ENCODE data around the gene CCZ1. TPM values are rescaled to one million over a fixed set of nuclear protein-coding genes. Genes with fewer than 3 reads are reported as not detected.
"Not testable (repeated sequence)": the region's sequence is repeated elsewhere in the genome, so short reads cannot be mapped to it uniquely, and the experiment has no call there.

The CCZ1 gene
- total and polyA plus RNA-seq, 2 experiments from 2014 or later: 93.7 to 140 TPM

DNA sequence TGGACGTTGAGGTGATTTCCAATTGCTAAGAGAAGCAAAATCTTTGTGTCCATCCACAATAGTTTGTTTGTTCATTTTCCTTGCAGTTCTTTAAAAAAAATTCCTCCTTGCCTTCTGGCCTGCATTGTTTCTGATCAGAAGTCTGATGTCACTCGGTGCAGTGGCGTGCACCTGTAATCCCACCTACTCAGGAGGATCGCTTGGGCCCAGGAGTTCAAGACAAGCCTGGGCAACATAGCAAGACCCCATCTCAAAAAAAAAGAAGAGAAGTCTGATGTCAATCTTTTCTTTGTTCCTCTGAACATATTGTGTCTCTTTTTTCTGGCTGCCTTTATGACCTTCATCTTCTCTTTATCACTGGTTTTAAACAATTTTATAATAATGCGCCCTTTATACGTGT lies 31.5 kb upstream of the CCZ1 start (continued):
- TF ChIP-seq, protein P1, sequence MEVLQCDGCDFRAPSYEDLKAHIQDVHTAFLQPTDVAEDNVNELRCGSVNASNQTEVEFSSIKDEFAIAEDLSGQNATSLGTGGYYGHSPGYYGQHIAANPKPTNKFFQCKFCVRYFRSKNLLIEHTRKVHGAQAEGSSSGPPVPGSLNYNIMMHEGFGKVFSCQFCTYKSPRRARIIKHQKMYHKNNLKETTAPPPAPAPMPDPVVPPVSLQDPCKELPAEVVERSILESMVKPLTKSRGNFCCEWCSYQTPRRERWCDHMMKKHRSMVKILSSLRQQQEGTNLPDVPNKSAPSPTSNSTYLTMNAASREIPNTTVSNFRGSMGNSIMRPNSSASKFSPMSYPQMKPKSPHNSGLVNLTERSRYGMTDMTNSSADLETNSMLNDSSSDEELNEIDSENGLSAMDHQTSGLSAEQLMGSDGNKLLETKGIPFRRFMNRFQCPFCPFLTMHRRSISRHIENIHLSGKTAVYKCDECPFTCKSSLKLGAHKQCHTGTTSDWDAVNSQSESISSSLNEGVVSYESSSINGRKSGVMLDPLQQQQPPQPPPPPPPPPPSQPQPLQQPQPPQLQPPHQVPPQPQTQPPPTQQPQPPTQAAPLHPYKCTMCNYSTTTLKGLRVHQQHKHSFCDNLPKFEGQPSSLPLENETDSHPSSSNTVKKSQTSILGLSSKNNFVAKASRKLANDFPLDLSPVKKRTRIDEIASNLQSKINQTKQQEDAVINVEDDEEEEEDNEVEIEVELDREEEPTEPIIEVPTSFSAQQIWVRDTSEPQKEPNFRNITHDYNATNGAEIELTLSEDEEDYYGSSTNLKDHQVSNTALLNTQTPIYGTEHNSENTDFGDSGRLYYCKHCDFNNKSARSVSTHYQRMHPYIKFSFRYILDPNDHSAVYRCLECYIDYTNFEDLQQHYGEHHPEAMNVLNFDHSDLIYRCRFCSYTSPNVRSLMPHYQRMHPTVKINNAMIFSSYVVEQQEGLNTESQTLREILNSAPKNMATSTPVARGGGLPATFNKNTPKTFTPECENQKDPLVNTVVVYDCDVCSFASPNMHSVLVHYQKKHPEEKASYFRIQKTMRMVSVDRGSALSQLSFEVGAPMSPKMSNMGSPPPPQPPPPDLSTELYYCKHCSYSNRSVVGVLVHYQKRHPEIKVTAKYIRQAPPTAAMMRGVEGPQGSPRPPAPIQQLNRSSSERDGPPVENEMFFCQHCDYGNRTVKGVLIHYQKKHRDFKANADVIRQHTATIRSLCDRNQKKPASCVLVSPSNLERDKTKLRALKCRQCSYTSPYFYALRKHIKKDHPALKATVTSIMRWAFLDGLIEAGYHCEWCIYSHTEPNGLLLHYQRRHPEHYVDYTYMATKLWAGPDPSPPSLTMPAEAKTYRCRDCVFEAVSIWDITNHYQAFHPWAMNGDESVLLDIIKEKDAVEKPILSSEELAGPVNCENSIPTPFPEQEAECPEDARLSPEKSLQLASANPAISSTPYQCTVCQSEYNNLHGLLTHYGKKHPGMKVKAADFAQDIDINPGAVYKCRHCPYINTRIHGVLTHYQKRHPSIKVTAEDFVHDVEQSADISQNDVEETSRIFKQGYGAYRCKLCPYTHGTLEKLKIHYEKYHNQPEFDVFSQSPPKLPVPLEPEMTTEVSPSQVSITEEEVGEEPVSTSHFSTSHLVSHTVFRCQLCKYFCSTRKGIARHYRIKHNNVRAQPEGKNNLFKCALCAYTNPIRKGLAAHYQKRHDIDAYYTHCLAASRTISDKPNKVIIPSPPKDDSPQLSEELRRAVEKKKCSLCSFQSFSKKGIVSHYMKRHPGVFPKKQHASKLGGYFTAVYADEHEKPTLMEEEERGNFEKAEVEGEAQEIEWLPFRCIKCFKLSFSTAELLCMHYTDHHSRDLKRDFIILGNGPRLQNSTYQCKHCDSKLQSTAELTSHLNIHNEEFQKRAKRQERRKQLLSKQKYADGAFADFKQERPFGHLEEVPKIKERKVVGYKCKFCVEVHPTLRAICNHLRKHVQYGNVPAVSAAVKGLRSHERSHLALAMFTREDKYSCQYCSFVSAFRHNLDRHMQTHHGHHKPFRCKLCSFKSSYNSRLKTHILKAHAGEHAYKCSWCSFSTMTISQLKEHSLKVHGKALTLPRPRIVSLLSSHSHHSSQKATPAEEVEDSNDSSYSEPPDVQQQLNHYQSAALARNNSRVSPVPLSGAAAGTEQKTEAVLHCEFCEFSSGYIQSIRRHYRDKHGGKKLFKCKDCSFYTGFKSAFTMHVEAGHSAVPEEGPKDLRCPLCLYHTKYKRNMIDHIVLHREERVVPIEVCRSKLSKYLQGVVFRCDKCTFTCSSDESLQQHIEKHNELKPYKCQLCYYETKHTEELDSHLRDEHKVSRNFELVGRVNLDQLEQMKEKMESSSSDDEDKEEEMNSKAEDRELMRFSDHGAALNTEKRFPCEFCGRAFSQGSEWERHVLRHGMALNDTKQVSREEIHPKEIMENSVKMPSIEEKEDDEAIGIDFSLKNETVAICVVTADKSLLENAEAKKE (CRISPR knock-in tag; IDR thresholded peaks at IDR 0.05): no peak
- TF ChIP-seq STAT1 (IDR thresholded peaks at IDR 0.05; ENCODE audit: unreplicated experiment): no peak

DNA sequence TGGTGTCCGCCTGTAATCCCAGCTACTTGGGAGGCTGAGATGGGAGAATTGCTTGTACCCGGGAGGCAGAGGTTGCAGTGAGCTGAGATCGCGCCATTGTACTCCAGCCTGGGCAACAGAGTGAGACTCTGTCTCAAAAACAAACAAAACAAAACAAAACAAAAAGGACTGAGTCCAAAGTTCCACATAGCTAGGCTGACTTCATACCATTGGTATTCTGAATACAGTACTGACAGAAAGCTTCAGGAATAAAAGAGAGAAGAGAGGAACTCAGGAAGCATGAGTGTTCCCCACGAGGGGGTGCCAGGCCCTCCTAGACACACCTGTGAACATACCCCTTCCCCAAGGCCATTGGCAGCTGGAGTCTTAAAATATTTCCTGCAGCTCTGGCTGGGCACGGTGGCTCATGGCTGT lies 29.6 kb upstream of the CCZ1 start:
- not testable (repeated sequence) for H3K4me1 ChIP-seq (ENCODE audit: insufficient read depth); ATAC-seq; H3K4me2 ChIP-seq; H4K20me1 ChIP-seq (replicated peaks; ENCODE audit: insufficient read depth); H3K79me2 ChIP-seq (replicated peaks; ENCODE audit: insufficient read depth); H3K4me1 Mint-ChIP-seq; H3K27me3 ChIP-seq (ENCODE audit: insufficient read depth); H3K27ac ChIP-seq (ENCODE audit: low read depth); H3F3A ChIP-seq (replicated peaks; ENCODE audit: low read depth); H3K4me3 Mint-ChIP-seq; H3K4me3 ChIP-seq; H3K27me3 Mint-ChIP-seq (ENCODE audit: insufficient read depth, low read depth, poor library complexity); H3K36me3 ChIP-seq (ENCODE audit: insufficient read depth); H2AFZ ChIP-seq; H3K9me2 ChIP-seq (ENCODE audit: insufficient read depth); H3K27ac Mint-ChIP-seq; H3K36me3 Mint-ChIP-seq (ENCODE audit: low read depth); H3K9me3 Mint-ChIP-seq
- DNase-seq (ENCODE audit: low spot score): peak; percentile 17

DNA sequence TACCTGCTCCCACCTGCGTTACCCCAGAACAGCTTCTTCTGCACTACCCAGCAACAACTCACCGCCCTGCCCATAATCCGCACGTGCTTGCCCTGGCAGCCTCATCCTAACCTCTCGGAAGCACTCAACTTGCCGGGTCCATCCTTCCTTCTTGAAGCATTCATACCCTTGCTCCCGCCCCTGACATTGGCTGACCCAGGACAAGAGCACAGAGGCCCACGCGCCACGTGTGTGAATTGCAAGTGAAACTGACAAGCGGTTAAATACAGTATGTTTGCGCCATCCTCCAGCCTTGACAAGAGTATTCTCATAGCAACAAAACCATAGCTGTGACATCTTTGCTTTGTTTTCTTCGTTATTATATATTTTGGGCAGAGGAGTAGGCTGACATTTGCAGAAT lies 28.8 kb upstream of the CCZ1 start:
- ATAC-seq (no peak), DNase-seq (ENCODE audit: low spot score) (no peak)
- Histone ChIP-seq H3K36me3 (ENCODE audit: insufficient read depth) (no peaks in the 10 kb centered on the region), H3K27me3 (ENCODE audit: insufficient read depth) (no peaks in the 10 kb centered on the region), H3K27ac (ENCODE audit: low read depth) (no peak overlapping the region), H3K4me3 (no peak overlapping the region), H3K4me2 (no peak overlapping the region), H3K9me2 (ENCODE audit: insufficient read depth) (no peaks in the 10 kb centered on the region), H3F3A (replicated peaks; ENCODE audit: low read depth) (no peaks in the 10 kb centered on the region), H2AFZ (no peak overlapping the region), H3K4me1 (ENCODE audit: insufficient read depth) (no peaks in the 10 kb centered on the region), H3K79me2 (replicated peaks; ENCODE audit: insufficient read depth) (no peaks in the 10 kb centered on the region), H4K20me1 (replicated peaks; ENCODE audit: insufficient read depth) (no peaks in the 10 kb centered on the region)
- H3K4me1 Mint-ChIP-seq: peaks cover 6% of the 10 kb centered on the region; the same call in 2 of the 3 replicates
- H3K27ac Mint-ChIP-seq: no peak overlapping the region
- H3K27me3 Mint-ChIP-seq (ENCODE audit: insufficient read depth, low read depth, poor library complexity): no peaks in the 10 kb centered on the region
- no peaks in the 10 kb centered on the region for H3K36me3 Mint-ChIP-seq (ENCODE audit: low read depth)
- H3K9me3 Mint-ChIP-seq: peaks cover 2% of the 10 kb centered on the region; the same call in 1 of the 3 replicates
- H3K4me3 Mint-ChIP-seq: no peak overlapping the region
- TF ChIP-seq, protein P1 (CRISPR knock-in tag; IDR thresholded peaks at IDR 0.05): no peak
- TF ChIP-seq ZNF114 (CRISPR knock-in tag; IDR thresholded peaks at IDR 0.05): no peak
- TF ChIP-seq, protein P2, sequence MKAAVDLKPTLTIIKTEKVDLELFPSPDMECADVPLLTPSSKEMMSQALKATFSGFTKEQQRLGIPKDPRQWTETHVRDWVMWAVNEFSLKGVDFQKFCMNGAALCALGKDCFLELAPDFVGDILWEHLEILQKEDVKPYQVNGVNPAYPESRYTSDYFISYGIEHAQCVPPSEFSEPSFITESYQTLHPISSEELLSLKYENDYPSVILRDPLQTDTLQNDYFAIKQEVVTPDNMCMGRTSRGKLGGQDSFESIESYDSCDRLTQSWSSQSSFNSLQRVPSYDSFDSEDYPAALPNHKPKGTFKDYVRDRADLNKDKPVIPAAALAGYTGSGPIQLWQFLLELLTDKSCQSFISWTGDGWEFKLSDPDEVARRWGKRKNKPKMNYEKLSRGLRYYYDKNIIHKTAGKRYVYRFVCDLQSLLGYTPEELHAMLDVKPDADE (IDR thresholded peaks at IDR 0.05): no peak
